ENCODE measurements around the gene PAX7. TPM values are rescaled to one million over a fixed set of nuclear protein-coding genes. Genes with fewer than 3 reads are reported as not detected.

Gene PAX7
- polyA plus RNA-seq, 1 donor, result 0.06 TPM

- Histone ChIP-seq H3K9me3 (ENCODE audit: control insufficient read depth, low read depth, low read length) (no peaks in the 10 kb centered on the region), H3K4me1 (ENCODE audit: control insufficient read depth, insufficient read depth, low read length) (no peaks in the 10 kb centered on the region), H3K27ac (ENCODE audit: low read length) (no peak overlapping the region), H3K27me3 (ENCODE audit: control insufficient read depth, insufficient read depth, low read length) (peaks cover 55% of the 10 kb centered on the region), H3K36me3 (ENCODE audit: control insufficient read depth, insufficient read depth, low read length) (no peaks in the 10 kb centered on the region), H3K4me3 (ENCODE audit: low read length) (no peak overlapping the region)
- DNase-seq, result no peak
- WGBS (ENCODE audit: insufficient coverage, low lambda C conversion rate), result 50% methylated on average over 1 of the region's 5 CpGs
Observed at GRCh38 chr1:18662286-18662639, 31.6 kb downstream of the PAX7 start.

GRCh38 chr1:18666317-18666920, 35.8 kb downstream of the PAX7 start:
- DNase-seq, result no peak
- no CpG with 5 or more reads among the region's 7 CpGs for WGBS (ENCODE audit: insufficient coverage, low lambda C conversion rate)
- Histone ChIP-seq H3K27me3 (ENCODE audit: control insufficient read depth, insufficient read depth, low read length) (peaks cover 22% of the 10 kb centered on the region), H3K27ac (ENCODE audit: low read length) (no peak overlapping the region), H3K4me3 (ENCODE audit: low read length) (no peak overlapping the region), H3K36me3 (ENCODE audit: control insufficient read depth, insufficient read depth, low read length) (no peaks in the 10 kb centered on the region), H3K9me3 (ENCODE audit: control insufficient read depth, low read depth, low read length) (no peaks in the 10 kb centered on the region), H3K4me1 (ENCODE audit: control insufficient read depth, insufficient read depth, low read length) (no peaks in the 10 kb centered on the region)

- no peak overlapping the region for H3K4me3 ChIP-seq (ENCODE audit: low read length)
- H3K4me1 ChIP-seq (ENCODE audit: control insufficient read depth, insufficient read depth, low read length), result no peaks in the 10 kb centered on the region
- DNase-seq, result no peak
- no peaks in the 10 kb centered on the region for H3K9me3 ChIP-seq (ENCODE audit: control insufficient read depth, low read depth, low read length)
- H3K27ac ChIP-seq (ENCODE audit: low read length), result no peak overlapping the region
- WGBS (ENCODE audit: insufficient coverage, low lambda C conversion rate), result no CpG with 5 or more reads among the region's 6 CpGs
- peaks cover 18% of the 10 kb centered on the region for H3K27me3 ChIP-seq (ENCODE audit: control insufficient read depth, insufficient read depth, low read length)
- no peaks in the 10 kb centered on the region for H3K36me3 ChIP-seq (ENCODE audit: control insufficient read depth, insufficient read depth, low read length)
Observed at GRCh38 chr1:18667333-18667732, 36.7 kb downstream of the PAX7 start.

GRCh38 chr1:18668046-18668445, 37.4 kb downstream of the PAX7 start:
- H3K4me3 ChIP-seq (ENCODE audit: low read length), result no peak overlapping the region
- WGBS (ENCODE audit: insufficient coverage, low lambda C conversion rate), result no CpG with 5 or more reads among the region's 2 CpGs
- peaks cover 19% of the 10 kb centered on the region for H3K27me3 ChIP-seq (ENCODE audit: control insufficient read depth, insufficient read depth, low read length)
- DNase-seq, result no peak
- no peaks in the 10 kb centered on the region for H3K4me1 ChIP-seq (ENCODE audit: control insufficient read depth, insufficient read depth, low read length)
- no peak overlapping the region for H3K27ac ChIP-seq (ENCODE audit: low read length)
- no peaks in the 10 kb centered on the region for H3K36me3 ChIP-seq (ENCODE audit: control insufficient read depth, insufficient read depth, low read length)
- H3K9me3 ChIP-seq (ENCODE audit: control insufficient read depth, low read depth, low read length), result no peaks in the 10 kb centered on the region

GRCh38 chr1:18668750-18669404, 38.2 kb downstream of the PAX7 start:
- H3K27ac ChIP-seq (ENCODE audit: low read length), result no peak overlapping the region
- DNase-seq, result no peak
- H3K27me3 ChIP-seq (ENCODE audit: control insufficient read depth, insufficient read depth, low read length), result peaks cover 25% of the 10 kb centered on the region

GRCh38 chr1:18670121-18670867, 39.6 kb downstream of the PAX7 start:
- DNase-seq, result no peak
- H3K27me3 ChIP-seq (ENCODE audit: control insufficient read depth, insufficient read depth, low read length), result peaks cover 36% of the 10 kb centered on the region
- H3K4me3 ChIP-seq (ENCODE audit: low read length), result no peak overlapping the region
- no peaks in the 10 kb centered on the region for H3K36me3 ChIP-seq (ENCODE audit: control insufficient read depth, insufficient read depth, low read length)
- H3K27ac ChIP-seq (ENCODE audit: low read length), result no peak overlapping the region
- no peaks in the 10 kb centered on the region for H3K9me3 ChIP-seq (ENCODE audit: control insufficient read depth, low read depth, low read length)
- WGBS (ENCODE audit: insufficient coverage, low lambda C conversion rate), result no CpG with 5 or more reads among the region's 13 CpGs
- H3K4me1 ChIP-seq (ENCODE audit: control insufficient read depth, insufficient read depth, low read length), result no peaks in the 10 kb centered on the region

More at GRCh38 chr1:18668750-18669404, 38.2 kb downstream of the PAX7 start:
- Histone ChIP-seq H3K4me3 (ENCODE audit: low read length) (no peak overlapping the region), H3K36me3 (ENCODE audit: control insufficient read depth, insufficient read depth, low read length) (no peaks in the 10 kb centered on the region), H3K4me1 (ENCODE audit: control insufficient read depth, insufficient read depth, low read length) (no peaks in the 10 kb centered on the region), H3K9me3 (ENCODE audit: control insufficient read depth, low read depth, low read length) (no peaks in the 10 kb centered on the region)
- WGBS (ENCODE audit: insufficient coverage, low lambda C conversion rate), result no CpG with 5 or more reads among the region's 4 CpGs

GRCh38 chr1:18670868-18671225, 40.2 kb downstream of the PAX7 start:
- H3K27me3 ChIP-seq (ENCODE audit: control insufficient read depth, insufficient read depth, low read length), result peaks cover 41% of the 10 kb centered on the region
- no peak overlapping the region for H3K4me3 ChIP-seq (ENCODE audit: low read length)
- no peak for DNase-seq
- WGBS (ENCODE audit: insufficient coverage, low lambda C conversion rate), result 100% methylated on average over 1 of the region's 5 CpGs
- H3K36me3 ChIP-seq (ENCODE audit: control insufficient read depth, insufficient read depth, low read length), result no peaks in the 10 kb centered on the region
- H3K4me1 ChIP-seq (ENCODE audit: control insufficient read depth, insufficient read depth, low read length), result no peaks in the 10 kb centered on the region
- no peak overlapping the region for H3K27ac ChIP-seq (ENCODE audit: low read length)
- no peaks in the 10 kb centered on the region for H3K9me3 ChIP-seq (ENCODE audit: control insufficient read depth, low read depth, low read length)

GRCh38 chr1:18673976-18674375, 43.3 kb downstream of the PAX7 start:
- no peak overlapping the region for H3K27ac ChIP-seq (ENCODE audit: low read length)
- H3K27me3 ChIP-seq (ENCODE audit: control insufficient read depth, insufficient read depth, low read length), result peaks cover 44% of the 10 kb centered on the region
- DNase-seq, result no peak
- no peaks in the 10 kb centered on the region for H3K36me3 ChIP-seq (ENCODE audit: control insufficient read depth, insufficient read depth, low read length)
- H3K4me3 ChIP-seq (ENCODE audit: low read length), result no peak overlapping the region
- WGBS (ENCODE audit: insufficient coverage, low lambda C conversion rate), result no CpG with 5 or more reads among the region's 5 CpGs
- H3K4me1 ChIP-seq (ENCODE audit: control insufficient read depth, insufficient read depth, low read length), result no peaks in the 10 kb centered on the region
- no peaks in the 10 kb centered on the region for H3K9me3 ChIP-seq (ENCODE audit: control insufficient read depth, low read depth, low read length)

- no peak overlapping the region for H3K27ac ChIP-seq (ENCODE audit: low read length)
- no peak for DNase-seq
- WGBS (ENCODE audit: insufficient coverage, low lambda C conversion rate), result no CpG with 5 or more reads among the region's 6 CpGs
- no peaks in the 10 kb centered on the region for H3K36me3 ChIP-seq (ENCODE audit: control insufficient read depth, insufficient read depth, low read length)
- H3K27me3 ChIP-seq (ENCODE audit: control insufficient read depth, insufficient read depth, low read length), result peaks cover 41% of the 10 kb centered on the region
- no peaks in the 10 kb centered on the region for H3K4me1 ChIP-seq (ENCODE audit: control insufficient read depth, insufficient read depth, low read length)
- no peak overlapping the region for H3K4me3 ChIP-seq (ENCODE audit: low read length)
- no peaks in the 10 kb centered on the region for H3K9me3 ChIP-seq (ENCODE audit: control insufficient read depth, low read depth, low read length)
Observed at GRCh38 chr1:18676332-18676781, 45.7 kb downstream of the PAX7 start.

GRCh38 chr1:18681423-18681835, 50.8 kb downstream of the PAX7 start:
- Histone ChIP-seq H3K36me3 (ENCODE audit: control insufficient read depth, insufficient read depth, low read length) (no peaks in the 10 kb centered on the region), H3K27ac (ENCODE audit: low read length) (no peak overlapping the region), H3K4me3 (ENCODE audit: low read length) (no peak overlapping the region), H3K4me1 (ENCODE audit: control insufficient read depth, insufficient read depth, low read length) (no peaks in the 10 kb centered on the region), H3K9me3 (ENCODE audit: control insufficient read depth, low read depth, low read length) (no peaks in the 10 kb centered on the region), H3K27me3 (ENCODE audit: control insufficient read depth, insufficient read depth, low read length) (peaks cover 38% of the 10 kb centered on the region)
- WGBS (ENCODE audit: insufficient coverage, low lambda C conversion rate), result 89% methylated on average over 2 of the region's 4 CpGs
- no peak for DNase-seq
